Inflammatory macrophage treated with lipopolysaccharide for 4 hours (primary cell): ENCODE results near the gene BHMT.
"Not testable (repeated sequence)": the region's sequence is repeated elsewhere in the genome, so short reads cannot be mapped to it uniquely, and the experiment has no call there.

Experiments used
- DNase-seq: peaks from one replicate; pipeline ENCODE4 v3.0.0-alpha.2; 2020

The BHMT gene

DNA sequence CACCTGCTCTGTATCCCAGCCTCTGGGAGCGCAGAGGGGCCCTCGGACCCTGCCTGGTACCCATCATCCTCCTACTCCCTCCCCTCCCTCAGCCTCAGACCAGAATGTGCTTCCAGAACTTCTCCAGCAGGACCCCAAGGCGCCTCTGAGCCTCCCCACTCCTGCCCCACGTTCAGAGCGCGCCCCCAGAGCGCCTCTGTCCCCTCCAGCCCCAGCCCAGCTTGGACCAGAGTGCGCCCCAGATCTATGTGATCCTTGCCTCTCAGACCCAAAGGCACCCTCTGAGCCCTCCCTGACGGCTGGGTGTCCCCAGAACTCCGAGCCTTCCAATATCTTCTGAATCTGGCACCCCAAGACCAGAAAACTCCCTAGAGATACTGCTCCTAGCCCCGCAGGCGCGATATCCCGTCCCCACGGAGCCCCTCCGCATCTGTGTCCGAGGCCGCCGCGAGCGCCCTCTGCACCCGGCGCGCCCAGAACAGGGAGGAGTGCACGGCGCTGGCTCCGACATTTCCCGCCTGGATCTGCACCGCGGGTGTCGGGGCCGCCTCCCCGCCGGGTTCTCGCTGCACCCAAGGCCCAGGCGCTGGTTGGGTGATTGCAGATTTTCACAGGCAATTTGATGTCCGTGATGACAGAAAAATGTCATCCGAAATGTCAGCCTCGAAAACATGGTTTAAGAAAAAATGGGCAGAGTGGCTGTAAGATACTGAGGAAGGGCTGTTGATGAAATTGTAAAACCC lies 522 bp downstream of the BHMT start:
- no peak for DNase-seq

DNA sequence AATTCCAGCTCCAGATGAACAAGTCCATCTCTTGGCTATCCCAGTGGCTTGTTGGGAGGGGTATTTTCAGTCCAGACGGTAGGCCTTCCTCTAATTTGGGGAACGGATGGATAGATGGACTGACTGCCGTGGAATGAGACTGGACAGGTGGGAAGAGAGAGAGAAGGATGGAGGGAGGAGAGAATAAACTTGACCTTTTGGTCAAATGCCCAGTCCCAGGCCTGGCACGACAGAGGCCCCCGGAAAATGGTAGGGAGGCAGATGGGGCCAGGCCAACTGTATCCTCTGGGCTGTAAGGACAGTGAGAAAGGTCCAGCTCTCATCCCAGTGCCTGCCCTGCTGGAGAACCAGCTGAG lies 1.1 kb downstream of the BHMT start:
- DNase-seq, result no peak

DNA sequence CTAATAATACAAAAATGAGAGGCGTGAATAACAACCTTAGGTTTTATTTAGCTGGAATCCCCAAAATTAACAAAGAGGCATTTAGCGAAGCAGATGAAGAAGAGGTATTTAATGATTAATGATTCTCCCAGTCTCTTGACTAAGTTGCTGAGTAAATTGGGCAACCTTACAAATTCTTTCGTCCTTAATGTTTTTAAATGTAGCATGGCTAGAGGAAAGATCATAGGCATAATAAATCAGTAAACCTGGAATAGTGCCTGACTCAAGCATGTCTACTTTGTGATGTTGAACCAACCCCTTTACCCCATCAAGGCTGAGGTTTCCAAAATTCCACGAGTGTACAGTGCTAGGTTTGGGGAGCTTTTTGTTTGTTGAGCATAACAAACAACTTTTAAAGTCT lies 7.9 kb downstream of the BHMT start:
- DNase-seq, result no peak

DNA sequence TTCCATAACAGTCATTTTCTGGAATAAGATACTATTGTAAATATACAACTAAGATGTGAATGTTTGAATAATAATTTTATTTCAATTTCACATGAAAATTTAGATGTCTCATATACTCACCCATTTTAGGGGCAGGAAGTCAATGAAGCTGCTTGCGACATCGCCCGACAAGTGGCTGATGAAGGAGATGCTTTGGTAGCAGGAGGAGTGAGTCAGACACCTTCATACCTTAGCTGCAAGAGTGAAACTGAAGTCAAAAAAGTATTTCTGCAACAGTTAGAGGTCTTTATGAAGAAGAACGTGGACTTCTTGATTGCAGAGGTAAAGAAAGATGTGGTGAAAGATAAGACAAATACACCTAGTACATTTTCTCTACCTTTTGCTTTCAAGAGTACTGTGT lies 8.6 kb downstream of the BHMT start:
- no peak for DNase-seq

DNA sequence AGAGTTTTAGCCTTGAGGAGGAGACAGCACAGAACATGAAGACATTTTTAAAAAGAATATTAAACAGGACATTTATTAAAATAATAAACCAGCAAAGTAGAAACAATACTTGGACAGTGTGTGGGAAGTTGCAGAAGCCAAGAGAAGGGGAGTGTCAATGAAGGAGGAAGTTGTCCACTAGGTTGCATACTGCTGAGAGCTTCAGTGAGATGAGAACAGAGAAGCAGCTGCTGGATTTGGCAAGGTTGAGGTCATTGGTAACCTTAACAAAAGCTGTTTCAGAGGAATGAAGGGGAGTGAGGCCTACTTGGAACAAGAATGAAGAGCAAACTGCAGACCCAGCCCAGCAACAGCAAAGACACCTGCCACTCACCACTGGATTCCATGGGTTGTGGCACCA lies 11.4 kb downstream of the BHMT start:
- peak; percentile 81 for DNase-seq

DNA sequence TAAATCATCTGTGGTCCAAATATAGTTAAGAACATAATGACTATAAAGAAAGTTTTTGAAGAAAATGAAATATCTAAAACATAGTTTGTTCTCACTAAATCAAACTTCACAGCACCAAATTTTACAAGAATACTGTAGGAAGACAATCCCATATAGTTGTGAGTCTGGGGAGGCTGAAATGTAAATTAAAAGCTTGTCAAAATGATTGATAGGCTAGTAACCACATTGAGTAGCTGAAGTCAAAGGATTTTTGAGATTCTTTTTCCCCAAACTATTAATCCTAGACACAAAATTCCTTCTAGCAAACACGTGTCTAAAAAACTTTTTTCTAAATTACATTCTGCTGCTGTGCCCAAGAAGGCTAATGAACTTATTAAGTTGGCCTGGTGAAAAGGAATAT lies 13.0 kb downstream of the BHMT start:
- DNase-seq, result no peak

DNA sequence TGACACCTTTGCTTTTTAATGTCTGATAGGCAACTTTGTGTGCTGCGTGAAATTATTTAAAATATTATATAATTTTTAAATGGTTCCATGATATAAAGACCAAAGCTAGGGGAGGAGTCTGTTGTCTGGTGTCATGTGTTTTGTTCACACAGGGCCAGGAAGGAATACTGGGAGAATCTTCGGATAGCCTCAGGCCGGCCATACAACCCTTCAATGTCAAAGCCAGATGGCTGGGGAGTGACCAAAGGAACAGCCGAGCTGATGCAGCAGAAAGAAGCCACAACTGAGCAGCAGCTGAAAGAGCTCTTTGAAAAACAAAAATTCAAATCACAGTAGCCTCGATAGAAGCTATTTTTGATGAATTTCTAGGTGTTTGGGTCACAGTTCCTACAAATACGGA lies 19.2 kb downstream of the BHMT start:
- no peak for DNase-seq

DNA sequence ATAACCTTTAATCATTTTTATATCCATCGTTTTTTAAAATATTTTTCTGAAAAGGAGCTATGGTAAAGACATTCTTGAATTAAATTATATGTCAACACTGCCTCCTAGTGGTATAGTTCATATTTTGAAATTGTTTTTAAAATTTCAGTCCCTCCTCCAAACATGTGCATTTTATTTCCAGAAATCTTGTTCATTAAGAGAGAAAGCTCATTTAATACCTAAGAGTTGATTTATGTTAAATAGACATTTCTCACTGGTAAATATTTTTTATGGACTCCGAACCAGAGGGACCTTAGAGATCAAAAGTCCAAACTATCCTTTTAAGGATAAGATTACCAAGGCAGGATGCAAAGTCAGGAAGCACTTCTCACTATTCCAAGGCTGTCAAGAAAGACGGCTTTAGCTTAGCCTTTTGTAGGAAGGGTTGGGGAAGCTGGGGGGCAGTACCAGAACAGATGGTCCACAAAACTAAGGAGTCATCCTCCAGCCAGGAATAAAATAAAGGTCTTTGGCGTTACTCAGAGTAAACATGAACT lies 21.6 kb downstream of the BHMT start:
- DNase-seq, result peak; percentile 69

DNA sequence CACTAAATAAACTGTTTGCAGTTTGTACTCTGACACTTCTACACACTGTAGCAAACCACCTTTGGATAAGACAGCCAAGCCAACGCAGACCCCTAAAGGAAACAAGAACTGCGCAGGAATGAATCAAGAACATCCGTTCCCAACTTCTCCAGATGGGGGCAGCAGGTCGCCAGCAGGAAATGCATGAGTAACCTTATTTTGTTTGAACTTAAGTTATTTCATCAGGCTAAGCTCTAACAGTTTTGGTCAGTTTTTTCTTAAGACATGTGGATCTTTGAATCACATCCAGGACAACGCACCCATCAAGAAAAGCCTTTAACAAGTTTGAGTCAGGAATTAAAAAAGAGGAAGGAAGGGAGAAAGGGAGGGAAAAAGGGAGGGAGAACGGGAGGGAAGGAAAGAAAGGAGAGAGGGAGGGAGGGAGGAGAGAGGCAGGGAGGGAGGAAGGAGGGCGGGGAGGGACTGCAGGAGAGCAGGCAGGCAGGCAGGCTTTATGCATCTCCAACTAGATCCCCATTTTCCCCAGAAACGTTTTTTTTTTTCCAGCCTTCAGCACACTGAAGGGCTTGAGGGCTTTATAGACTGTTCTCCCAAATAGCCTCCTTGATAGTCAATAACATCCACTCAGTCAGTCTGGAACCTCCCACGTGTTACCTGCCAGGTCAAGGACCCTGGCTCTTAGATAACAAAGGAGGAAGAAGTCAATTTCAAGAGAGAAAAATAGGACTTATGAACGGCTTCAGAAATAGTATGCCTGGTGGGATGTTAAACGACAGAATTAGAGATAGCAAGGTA lies 22.2 kb downstream of the BHMT start:
- DNase-seq, result peak; percentile 72

DNA sequence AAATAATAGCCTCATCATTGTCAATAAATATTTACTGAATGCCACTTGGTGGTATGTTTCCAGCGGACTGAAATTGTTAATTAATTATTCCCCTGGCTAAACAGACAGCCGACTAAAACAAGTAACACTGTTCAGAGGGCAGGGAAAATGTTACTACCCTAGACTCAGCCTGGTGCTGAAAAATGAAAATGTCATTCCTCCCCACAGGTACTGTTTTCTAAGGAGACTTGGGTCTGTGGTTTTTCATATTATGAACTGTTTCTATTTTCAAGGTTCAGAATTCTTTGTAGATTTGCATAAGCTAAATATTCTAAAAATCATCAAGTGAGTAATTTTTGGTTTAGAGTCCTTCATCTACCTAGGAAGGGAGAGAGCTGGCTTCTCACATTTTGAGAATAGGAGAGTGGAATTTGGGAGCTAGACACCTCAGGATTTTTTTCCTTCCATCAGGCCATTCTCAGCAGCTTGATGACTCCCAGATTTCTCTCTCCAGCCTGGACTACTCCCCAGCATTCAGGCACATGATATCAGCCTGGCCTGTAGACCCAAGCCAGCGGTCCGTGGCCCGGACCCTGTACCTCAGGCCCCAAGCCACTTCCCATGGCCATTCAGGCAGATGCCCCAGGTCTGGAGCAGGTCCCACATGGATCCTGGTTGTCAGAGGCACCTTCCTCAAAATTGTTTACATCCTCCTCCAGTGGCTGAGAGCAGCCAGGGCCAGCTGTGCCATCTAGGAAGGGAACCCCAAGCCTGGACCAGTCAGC lies 24.4 kb downstream of the BHMT start:
- no peak for DNase-seq

DNA sequence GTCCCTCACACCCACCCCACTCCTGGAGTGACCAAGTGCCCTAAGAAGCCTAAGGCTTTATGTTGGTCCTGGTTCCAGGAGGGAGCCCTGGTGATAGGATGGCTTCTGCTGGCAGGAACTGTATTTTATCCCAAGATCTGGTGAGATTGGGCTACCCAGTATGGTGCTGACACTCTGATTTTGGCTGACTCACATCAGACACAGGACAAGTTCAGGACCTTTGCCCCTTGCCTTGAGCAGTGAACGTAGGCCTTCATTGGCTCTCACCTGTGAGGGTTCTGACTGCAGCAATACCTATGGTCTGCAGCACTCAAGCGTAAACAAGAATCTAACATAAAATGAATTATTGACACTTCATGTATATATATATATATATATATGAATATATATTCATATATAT lies 25.0 kb downstream of the BHMT start:
- DNase-seq, result no peak

DNA sequence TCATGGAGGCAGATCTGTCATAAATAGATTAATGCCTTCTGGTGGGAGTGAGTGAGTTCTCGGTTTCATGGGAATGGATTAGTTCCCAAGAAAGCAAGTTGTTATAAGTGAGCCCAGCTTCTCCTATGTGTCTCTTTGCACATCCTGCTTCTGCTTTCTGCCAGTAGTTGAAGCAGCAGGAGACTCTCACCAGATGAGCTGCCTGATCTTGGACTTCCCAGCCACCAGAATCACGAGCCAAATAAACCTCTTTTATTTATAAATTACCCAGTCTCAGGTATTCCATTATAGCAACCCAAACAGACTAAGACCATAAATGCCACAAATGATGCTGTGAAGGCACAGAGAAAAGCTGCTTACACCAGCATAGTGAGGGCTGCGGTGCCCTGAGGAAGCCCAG lies 28.9 kb downstream of the BHMT start:
- DNase-seq, result no peak

DNA sequence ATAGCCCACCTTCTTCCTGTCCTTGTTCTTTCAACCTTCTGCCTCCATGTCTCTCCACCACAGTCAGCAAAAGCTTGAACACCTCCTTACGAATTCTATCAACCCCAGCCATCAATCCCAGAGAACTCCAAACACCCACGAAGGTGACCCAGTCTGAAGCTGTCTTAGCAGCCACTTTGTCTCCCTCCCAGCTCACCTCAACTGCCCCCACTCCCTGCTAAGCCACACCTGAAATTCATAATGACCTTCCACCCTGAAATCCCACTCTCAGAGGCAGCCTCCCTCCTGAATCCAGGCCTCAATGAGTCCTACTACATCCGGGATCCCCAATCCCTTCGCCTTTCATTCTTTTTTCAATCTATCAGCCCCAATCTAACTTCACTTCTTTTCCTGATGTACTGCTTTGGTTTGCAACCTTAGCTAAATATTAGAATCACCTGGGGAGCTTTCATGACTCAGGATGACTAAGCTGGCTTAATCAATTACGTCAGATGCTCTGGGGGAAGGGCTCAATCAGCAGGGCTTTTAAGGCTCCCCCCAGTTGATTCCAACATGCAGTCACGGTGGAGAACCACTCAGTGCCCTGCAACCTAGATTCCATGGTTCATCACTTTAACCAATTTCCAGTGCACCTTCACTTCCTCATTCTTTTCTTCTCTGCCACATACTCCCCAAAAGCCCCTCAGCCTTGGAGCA lies 32.2 kb downstream of the BHMT start:
- DNase-seq, result no peak

DNA sequence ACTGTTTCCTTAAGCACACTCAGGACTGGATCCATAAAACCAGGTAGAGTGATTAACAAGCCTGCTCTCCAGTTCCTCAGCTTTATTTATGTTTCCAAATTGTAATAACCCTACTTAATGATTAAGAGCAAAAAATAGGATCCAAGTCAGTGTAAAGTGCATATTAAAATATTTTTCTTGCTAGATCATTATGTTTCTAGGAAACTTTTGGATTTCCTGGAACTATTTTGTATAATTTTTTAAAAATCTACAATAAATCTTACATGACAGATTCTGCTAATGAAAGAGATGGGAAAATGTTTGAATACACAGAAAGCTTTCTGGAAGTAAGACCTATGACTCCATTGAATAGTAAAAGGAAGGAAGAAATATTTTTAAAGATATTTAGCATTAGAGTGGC lies 35.5 kb downstream of the BHMT start:
- DNase-seq, result no peak

DNA sequence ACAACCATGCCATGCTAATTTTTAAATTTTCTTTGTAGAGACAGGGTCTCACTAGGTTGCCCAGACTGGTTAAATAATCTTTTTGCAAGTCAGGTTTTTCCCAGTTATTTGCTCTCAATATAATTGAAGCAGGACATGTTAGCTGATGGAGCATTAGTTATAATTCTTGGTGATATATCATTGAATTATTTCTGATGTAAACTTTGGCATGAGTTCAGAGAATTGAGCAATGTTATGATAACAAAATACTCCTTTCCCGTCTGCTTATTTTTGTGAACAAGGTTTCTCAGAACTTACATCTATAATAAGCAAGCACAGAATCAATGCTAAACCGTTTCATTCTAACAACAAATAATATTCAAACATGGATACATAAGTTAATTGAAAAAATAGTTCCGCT lies 37.8 kb downstream of the BHMT start:
- DNase-seq, result no peak

DNA sequence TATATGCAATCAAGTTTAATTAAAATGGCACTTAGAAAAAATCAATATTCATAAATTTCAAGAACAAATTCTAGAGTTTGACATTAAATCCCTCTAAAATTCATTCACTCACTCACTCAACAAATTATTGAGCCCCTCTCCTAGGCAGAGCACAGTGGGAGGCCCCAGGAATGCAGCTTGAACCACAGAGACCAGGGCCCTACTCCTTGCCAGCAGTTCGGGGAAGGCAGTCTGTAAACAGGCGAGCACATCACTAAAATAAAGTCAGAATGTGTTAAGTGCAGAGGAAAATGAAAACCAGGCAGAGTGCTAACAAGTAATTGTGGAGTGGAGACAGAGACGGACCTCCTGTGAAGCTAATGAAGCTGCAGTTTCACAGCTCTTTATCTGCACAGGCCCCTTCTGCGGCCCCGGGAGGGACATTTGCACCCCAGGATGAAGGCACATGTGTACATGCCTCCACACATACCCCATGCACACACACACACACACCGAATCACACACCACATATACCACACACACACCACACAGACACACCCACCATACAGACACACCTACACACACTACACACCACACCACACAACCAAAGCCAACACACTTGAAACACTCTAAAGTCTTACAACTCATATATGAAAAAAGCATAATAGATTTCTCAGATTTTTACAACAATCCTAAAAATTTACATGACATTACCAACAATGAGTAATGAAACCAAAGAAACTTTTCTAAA lies 40.5 kb downstream of the BHMT start:
- DNase-seq, result no peak

DNA sequence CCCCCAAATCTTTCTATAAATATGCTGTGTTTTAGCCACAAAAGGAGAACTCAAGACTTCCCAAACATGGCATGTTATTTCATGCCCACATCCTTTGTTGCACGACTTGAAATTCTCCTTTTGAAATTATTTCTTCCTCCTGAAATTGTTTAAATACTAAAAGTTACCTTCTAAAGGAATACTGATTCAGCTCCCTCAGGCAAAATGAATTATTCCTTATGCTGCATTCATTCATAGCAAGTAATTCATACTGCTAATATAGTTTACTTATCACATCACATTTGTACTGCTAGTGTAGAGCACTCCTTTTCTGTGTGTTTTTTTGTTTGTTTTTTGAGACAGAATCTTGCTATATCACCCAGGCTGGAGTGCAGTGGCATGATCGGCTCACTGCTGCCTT lies 45.7 kb downstream of the BHMT start:
- DNase-seq, result no peak

DNA sequence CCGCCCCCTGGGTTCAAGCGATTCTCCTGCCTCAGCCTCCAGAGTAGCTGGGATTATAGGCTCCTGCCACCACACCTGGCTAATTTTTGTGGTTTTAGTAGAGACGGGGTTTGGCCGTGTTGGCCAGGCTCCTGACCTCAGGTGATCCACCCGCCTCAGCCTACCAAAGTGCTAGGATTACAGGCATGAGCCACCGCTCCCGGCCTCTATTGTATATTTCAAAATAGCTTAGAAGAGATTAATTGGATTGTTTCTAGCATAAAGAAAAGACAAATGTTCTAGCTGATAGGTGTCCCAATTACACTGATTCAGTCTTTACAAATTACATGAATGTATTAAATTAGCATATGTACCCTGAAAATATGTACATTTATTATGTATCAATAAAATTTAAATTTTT lies 50.0 kb downstream of the BHMT start:
- not testable (repeated sequence) for DNase-seq

DNA sequence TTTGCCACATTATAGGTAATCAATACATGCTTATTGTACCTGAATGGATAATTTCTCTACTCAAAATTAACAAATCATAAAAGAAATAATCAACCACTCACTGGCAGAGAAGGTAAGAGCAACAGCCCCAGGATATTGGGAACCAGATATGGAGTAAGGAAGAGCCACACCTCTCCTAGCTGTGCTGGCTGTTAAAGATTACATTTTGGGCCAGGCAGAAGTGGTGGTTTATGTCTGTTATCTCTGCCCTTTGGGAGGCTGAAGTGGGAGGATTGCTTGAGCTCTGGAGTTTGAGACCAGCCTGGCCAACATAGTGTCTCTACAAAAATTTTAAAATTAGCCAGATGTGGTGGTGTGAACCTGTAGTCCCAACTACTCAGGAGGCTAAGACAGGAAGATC lies 56.4 kb downstream of the BHMT start:
- DNase-seq, result no peak

DNA sequence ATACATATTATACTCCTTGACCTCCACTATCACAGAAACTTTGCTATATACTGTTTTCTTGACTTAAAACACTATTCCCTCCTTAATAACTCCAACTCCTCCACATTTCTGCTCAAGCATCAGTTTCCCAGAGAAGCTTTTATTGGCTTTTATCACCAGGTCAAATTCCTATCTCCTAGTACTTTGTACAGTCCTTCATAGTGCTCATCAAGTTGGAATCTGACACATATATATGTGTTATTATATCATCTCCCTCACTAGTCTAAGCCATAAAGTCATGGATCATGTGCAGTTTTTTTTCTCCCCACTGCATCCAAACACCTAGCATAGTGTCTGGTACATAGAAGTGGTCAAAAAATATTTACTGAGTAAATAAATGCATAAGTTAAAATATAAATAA lies 59.1 kb downstream of the BHMT start:
- DNase-seq, result no peak

DNA sequence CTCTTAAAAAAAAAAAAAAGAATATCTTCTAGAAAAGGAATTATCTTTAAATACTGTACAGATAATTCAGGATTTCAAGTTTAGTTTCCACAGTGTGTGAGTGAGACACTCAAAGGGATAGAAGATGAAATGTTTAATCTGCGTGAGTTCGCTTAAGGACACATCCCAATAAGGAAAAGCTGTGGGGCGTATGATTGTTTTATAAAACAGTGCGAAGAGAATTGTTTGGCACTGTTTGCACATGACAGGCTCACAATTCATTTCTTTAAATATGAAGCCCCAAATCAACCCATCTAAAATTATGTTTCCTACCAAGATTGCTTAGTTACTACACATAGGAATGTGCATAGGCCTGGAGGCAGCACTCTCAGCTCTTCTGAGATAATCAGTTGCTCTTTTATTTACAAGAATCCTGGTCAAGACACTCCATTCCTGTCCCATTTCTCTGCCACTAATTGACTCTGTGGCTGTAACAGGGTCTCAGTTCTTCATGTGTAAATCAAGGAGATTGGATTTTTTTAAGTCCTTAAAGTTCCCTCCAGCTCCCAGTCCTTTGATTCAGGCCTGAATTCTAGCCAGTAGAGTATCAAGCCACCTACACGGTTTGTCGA lies 60.1 kb downstream of the BHMT start:
- DNase-seq, result no peak

DNA sequence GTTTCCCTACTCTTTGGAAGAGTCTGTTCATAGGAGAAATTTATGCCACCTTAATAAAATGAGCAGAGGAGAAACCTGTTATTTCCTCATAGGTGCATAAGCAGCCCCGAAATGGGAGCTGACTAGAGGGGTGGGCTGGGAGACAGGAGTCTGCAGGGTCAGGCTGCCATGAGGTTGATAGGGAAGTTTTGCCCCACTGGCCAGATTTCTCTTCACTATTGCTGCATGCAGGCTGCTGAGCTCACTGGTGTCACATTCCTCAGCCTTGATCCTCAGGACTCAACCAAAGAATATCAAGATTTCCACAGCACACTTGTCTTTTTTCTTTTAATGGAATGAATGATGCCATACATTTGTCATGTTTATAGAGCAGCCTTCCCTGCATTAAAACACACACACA lies 60.7 kb downstream of the BHMT start:
- no peak for DNase-seq
